Panc1 (cell line): ENCODE data around the gene MYO18A. TPM values are rescaled to one million over a fixed set of nuclear protein-coding genes. Genes with fewer than 3 reads are reported as not detected.

Experiments
- ATAC-seq: fragments of 200-7000 bp; cut with Tn5 transposase; 2 replicates; pipeline ENCODE4 v1.9.1; 2020; ENCODE audit warnings: mild to moderate bottlenecking, moderate library complexity
- BruUV-seq: library from RNA; stranded (reverse); fragments of 400-500 nt; replicated peaks from 2 replicates; lab custom pipeline; 2021; lab: Mats Ljungman, UMichigan
- CTCF ChIA-PET: fragments of 300-600 bp; sonication (Branson Sonifier 250); formaldehyde crosslinking; loops from one replicate; lab custom pipeline; 2022; ENCODE audit warnings: antibody characterized with exemption; lab: Charles Lee
- POLR2A ChIA-PET: fragments of 300-600 bp; sonication (Branson Sonifier 250); formaldehyde crosslinking; loops from one replicate; lab custom pipeline; 2022; ENCODE audit warnings: antibody characterized with exemption; lab: Charles Lee
- DNase-seq: peaks from one replicate; pipeline ENCODE4 v3.0.0-alpha.2; 2010; ENCODE audit warnings: low read depth, low spot score
- H3K27ac ChIP-seq: 2 replicates; pipeline ENCODE4 v1.5.1; 2011; ENCODE audit warnings: mild to moderate bottlenecking, low read length, inconsistent platforms
- H3K27me3 ChIP-seq: fragments of 200-500 bp; sonication (Bioruptor generic); 2 replicates; pipeline ENCODE4 v1.6.0; 2014; ENCODE audit warnings: low read length, inconsistent platforms; ENCODE audit not compliant: control insufficient read depth, insufficient read depth
- H3K36me3 ChIP-seq: fragments of 200-500 bp; sonication (Bioruptor generic); 2 replicates; pipeline ENCODE4 v1.5.1; 2014; ENCODE audit warnings: inconsistent platforms, mild to moderate bottlenecking, low read length, moderate library complexity; ENCODE audit not compliant: control insufficient read depth, insufficient read depth
- H3K4me1 ChIP-seq: 2 replicates; pipeline ENCODE4 v1.5.1; 2011; ENCODE audit warnings: inconsistent platforms, mild to moderate bottlenecking, low read length, moderate library complexity; ENCODE audit not compliant: control insufficient read depth, insufficient read depth
- H3K4me3 ChIP-seq, 2 experiments: 2 replicates each; pipeline ENCODE4 v1.5.1; 2011 to 2012; ENCODE audit warnings: low read depth in 2 of 2, low read length in 2 of 2, mild to moderate bottlenecking in 2 of 2, inconsistent platforms in 1 of 2, moderate library complexity in 1 of 2
- H3K9me3 ChIP-seq: fragments of 200-500 bp; sonication (Bioruptor generic); 2 replicates; pipeline ENCODE4 v1.5.1; 2014; ENCODE audit warnings: low read depth, mild to moderate bottlenecking, inconsistent platforms, low read length, moderate library complexity; ENCODE audit not compliant: control insufficient read depth, insufficient read depth
- CTCF ChIP-seq: fragments of 450-650 bp; IDR thresholded peaks from 2 replicates; pipeline ENCODE4 v1.5.1; 2017; ENCODE audit warnings: mild to moderate bottlenecking
- POLR2AphosphoS5 ChIP-seq: IDR thresholded peaks from 2 replicates; pipeline ENCODE4 v1.6.1; 2012; ENCODE audit warnings: mild to moderate bottlenecking, low read depth, low read length, moderate library complexity
- SIN3A ChIP-seq: IDR thresholded peaks from 2 replicates; pipeline ENCODE4 v1.6.1; 2012; ENCODE audit warnings: low read depth, mild to moderate bottlenecking, low read length, moderate library complexity, borderline replicate concordance; ENCODE audit not compliant: insufficient read depth
- TCF7L2 ChIP-seq: IDR thresholded peaks from 2 replicates; pipeline ENCODE4 v1.6.1; 2011; ENCODE audit warnings: mild to moderate bottlenecking, low read depth, low read length, inconsistent platforms
- in situ Hi-C: cut with HindIII; loops from 2 replicates; pipeline ENCODE4 v1.10.0; 2016; ENCODE audit warnings: low sequenced_read_pairs, low pct_unique_long_range_greater_than_20kb
- intact Hi-C: fragments of 100-400 bp; cut with micrococcal nuclease; formaldehyde crosslinking; loops from one replicate; pipeline ENCODE4 v1.10.0; 2022; ENCODE audit not compliant: unreplicated experiment
- total RNA-seq: library from RNA; stranded (reverse); gene quantifications from one replicate; pipeline ENCODE4 v1.2.1, GENCODE V29; 2021; ENCODE audit not compliant: unreplicated experiment
- TF ChIP-seq, protein P1 (sequence below), 2 experiments: IDR thresholded peaks; 2 replicates each; pipeline ENCODE4 v1.6.1; 2011 to 2012; ENCODE audit warnings: low read depth in 2 of 2, control low read depth in 1 of 2, low read length in 1 of 2, mild to moderate bottlenecking in 1 of 2, moderate library complexity in 1 of 2; ENCODE audit not compliant: insufficient read depth in 1 of 2

Gene MYO18A
- total RNA-seq, 1 experiment from 2014 or later = 108 TPM

DNA sequence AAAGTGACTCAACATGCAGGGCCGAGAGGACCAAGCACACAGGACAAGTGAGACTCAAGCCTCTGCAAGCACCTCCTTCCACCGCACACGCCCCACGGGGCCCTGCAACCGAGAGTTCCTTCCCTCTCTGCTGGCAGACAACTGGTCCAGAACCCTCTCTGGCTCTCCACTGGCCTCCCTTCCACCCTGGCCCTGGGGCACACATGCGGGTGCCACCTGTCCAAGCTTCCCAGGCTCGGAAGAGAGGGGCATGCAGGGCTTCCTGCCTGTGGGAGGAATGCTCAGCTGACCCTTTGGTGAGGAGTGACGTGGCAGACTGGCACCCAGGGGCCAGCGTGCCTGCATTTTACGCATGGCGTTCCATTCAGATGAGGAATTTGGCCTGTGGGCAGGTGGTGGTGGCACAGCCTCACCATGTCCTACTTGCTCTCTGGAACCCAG lies 77.4 kb downstream of the MYO18A start:
- Histone ChIP-seq H3K27ac (no peak overlapping the region), H3K36me3 (no peaks in the 10 kb centered on the region), H3K4me3 (no peak overlapping the region), H3K4me1 (peaks cover under 1% of the 10 kb centered on the region; the same call in 1 of the 2 replicates), H3K9me3 (no peaks in the 10 kb centered on the region), H3K27me3 (no peaks in the 10 kb centered on the region)
- ChIA-PET CTCF (no interaction called here), POLR2A (no interaction called here)
- no TSS peak for BruUV-seq
- ATAC-seq (no peak), DNase-seq (no peak)
- intact Hi-C loops (no loop called here), in situ Hi-C loops (no loop called here)
- TF ChIP-seq POLR2AphosphoS5 (no peak), TCF7L2 (no peak), SIN3A (no peak), CTCF (no peak)
- TF ChIP-seq, protein P1, sequence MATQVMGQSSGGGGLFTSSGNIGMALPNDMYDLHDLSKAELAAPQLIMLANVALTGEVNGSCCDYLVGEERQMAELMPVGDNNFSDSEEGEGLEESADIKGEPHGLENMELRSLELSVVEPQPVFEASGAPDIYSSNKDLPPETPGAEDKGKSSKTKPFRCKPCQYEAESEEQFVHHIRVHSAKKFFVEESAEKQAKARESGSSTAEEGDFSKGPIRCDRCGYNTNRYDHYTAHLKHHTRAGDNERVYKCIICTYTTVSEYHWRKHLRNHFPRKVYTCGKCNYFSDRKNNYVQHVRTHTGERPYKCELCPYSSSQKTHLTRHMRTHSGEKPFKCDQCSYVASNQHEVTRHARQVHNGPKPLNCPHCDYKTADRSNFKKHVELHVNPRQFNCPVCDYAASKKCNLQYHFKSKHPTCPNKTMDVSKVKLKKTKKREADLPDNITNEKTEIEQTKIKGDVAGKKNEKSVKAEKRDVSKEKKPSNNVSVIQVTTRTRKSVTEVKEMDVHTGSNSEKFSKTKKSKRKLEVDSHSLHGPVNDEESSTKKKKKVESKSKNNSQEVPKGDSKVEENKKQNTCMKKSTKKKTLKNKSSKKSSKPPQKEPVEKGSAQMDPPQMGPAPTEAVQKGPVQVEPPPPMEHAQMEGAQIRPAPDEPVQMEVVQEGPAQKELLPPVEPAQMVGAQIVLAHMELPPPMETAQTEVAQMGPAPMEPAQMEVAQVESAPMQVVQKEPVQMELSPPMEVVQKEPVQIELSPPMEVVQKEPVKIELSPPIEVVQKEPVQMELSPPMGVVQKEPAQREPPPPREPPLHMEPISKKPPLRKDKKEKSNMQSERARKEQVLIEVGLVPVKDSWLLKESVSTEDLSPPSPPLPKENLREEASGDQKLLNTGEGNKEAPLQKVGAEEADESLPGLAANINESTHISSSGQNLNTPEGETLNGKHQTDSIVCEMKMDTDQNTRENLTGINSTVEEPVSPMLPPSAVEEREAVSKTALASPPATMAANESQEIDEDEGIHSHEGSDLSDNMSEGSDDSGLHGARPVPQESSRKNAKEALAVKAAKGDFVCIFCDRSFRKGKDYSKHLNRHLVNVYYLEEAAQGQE (IDR thresholded peaks at IDR 0.05; ENCODE audit: insufficient read depth in 1 of 2, low read depth in 2 of 2, low read length in 1 of 2) = no peak

GRCh38 chr17:29102046-29102445 lies 78.2 kb downstream of the MYO18A start:
- in situ Hi-C loops = no loop called here
- intact Hi-C loops = no loop called here
- ChIA-PET POLR2A (no interaction called here), CTCF (no interaction called here)
- no peaks in the 10 kb centered on the region for H3K36me3 ChIP-seq
- no peaks in the 10 kb centered on the region for H3K27me3 ChIP-seq
- DNase-seq = no peak
- BruUV-seq = no TSS peak
- TF ChIP-seq, protein P1 (IDR thresholded peaks at IDR 0.05; ENCODE audit: insufficient read depth in 1 of 2, low read depth in 2 of 2, low read length in 1 of 2) = no peak
- TF ChIP-seq SIN3A (no peak), TCF7L2 (no peak), POLR2AphosphoS5 (no peak), CTCF (no peak)
- no peak overlapping the region for H3K4me3 ChIP-seq
- ATAC-seq = no peak
- H3K4me1 ChIP-seq = no peaks in the 10 kb centered on the region
- no peaks in the 10 kb centered on the region for H3K9me3 ChIP-seq
- no peak overlapping the region for H3K27ac ChIP-seq
